GM12878 (cell line): ENCODE measurements around the gene SCRN1. TPM values are rescaled to one million over a fixed set of nuclear protein-coding genes. Genes with fewer than 3 reads are reported as not detected.

Experiments used
- ATAC-seq: fragments of 200-7000 bp; cut with Tn5 transposase; 3 replicates; pipeline ENCODE4 v1.9.1; 2020; ENCODE audit warnings: mild to moderate bottlenecking, moderate library complexity
- BruUV-seq: library from RNA; stranded (reverse); fragments of 400-500 nt; replicated peaks from 2 replicates; lab custom pipeline; 2021; lab: Mats Ljungman, UMichigan
- CTCF ChIA-PET: fragments of 300-600 bp; sonication (Branson Sonifier 250); formaldehyde crosslinking; extraction: SDS; loops from one replicate; lab custom pipeline; 2021; ENCODE audit warnings: inconsistent platforms; lab: Yijun Ruan, JAX
- POLR2A ChIA-PET: fragments of 350-600 bp; formaldehyde crosslinking; extraction: SDS; loops from one replicate; lab custom pipeline; 2021; ENCODE audit warnings: inconsistent platforms; lab: Charles Lee
- RAD21 ChIA-PET: fragments of 300-600 bp; sonication (Branson Sonifier 250); formaldehyde crosslinking; loops from one replicate; lab custom pipeline; 2023; ENCODE audit warnings: antibody characterized with exemption; ENCODE audit not compliant: unreplicated experiment; lab: Charles Lee
- SMC1A ChIA-PET: fragments of 300-600 bp; sonication (Branson Sonifier 250); formaldehyde crosslinking; loops from one replicate; lab custom pipeline; 2023; ENCODE audit not compliant: unreplicated experiment, uncharacterized antibody; lab: Charles Lee
- DNase-seq: peaks from one replicate; pipeline ENCODE4 v3.0.0-alpha.2; 2011; ENCODE audit warnings: low read depth, low spot score
- FAIRE-seq: peaks from 3 replicates; lab custom pipeline; 2011; peaks lifted over from hg19 to GRCh38; lab: Jason Lieb, UNC
- H2AFZ ChIP-seq: 2 replicates; pipeline ENCODE4 v1.6.0; 2011; ENCODE audit warnings: low read depth, low read length, control low read depth; ENCODE audit not compliant: control insufficient read depth
- H3K27ac ChIP-seq: 2 replicates; pipeline ENCODE4 v1.5.1; 2011; ENCODE audit warnings: control low read depth; ENCODE audit not compliant: control insufficient read depth, insufficient read depth
- H3K27me3 ChIP-seq, 2 experiments: replicated peaks in 1 of 2; 2 replicates each; pipeline versions ENCODE4 v1.6.0 to v1.6.1; 2011; ENCODE audit warnings: low read length in 1 of 2; ENCODE audit not compliant: control insufficient read depth in 2 of 2, insufficient read depth in 2 of 2
- H3K36me3 ChIP-seq, 2 experiments: 2 replicates each; pipeline ENCODE4 v1.5.1; 2011; ENCODE audit warnings: low read length in 1 of 2; ENCODE audit not compliant: control insufficient read depth in 2 of 2, insufficient read depth in 2 of 2
- H3K4me1 ChIP-seq: 2 replicates; pipeline ENCODE4 v1.6.1; 2011; ENCODE audit warnings: mild to moderate bottlenecking, low read length, moderate library complexity, mixed read lengths; ENCODE audit not compliant: control insufficient read depth, insufficient read depth
- H3K4me2 ChIP-seq: 2 replicates; pipeline ENCODE4 v1.6.0; 2011; ENCODE audit warnings: control low read depth; ENCODE audit not compliant: control insufficient read depth, insufficient read depth
- H3K4me3 ChIP-seq: fragments of 200-600 bp; sonication (generic); 2 replicates; pipeline ENCODE4 v1.5.1; 2016
- H3K79me2 ChIP-seq: 2 replicates; pipeline ENCODE4 v1.6.0; 2011; ENCODE audit warnings: low read length; ENCODE audit not compliant: control insufficient read depth, insufficient read depth
- H3K9ac ChIP-seq: 2 replicates; pipeline ENCODE4 v1.8.0; 2011; ENCODE audit warnings: low read length, control low read depth, mixed read lengths; ENCODE audit not compliant: control insufficient read depth, insufficient read depth
- H3K9me3 ChIP-seq: replicated peaks from 3 replicates; pipeline ENCODE4 v1.5.1; 2011; ENCODE audit warnings: mild to moderate bottlenecking, low read length; ENCODE audit not compliant: control insufficient read depth, insufficient read depth
- H4K20me1 ChIP-seq: 2 replicates; pipeline ENCODE4 v1.6.0; 2011; ENCODE audit not compliant: control insufficient read depth, insufficient read depth
- CREM ChIP-seq: IDR thresholded peaks from 2 replicates; pipeline ENCODE4 v1.6.1; 2014; ENCODE audit warnings: antibody characterized with exemption, low read depth
- FOXM1 ChIP-seq: IDR thresholded peaks from 2 replicates; pipeline ENCODE4 v1.6.1; 2012; ENCODE audit warnings: low read depth, mild to moderate bottlenecking, inconsistent platforms, low read length, moderate library complexity
- NFIC ChIP-seq: IDR thresholded peaks from 2 replicates; pipeline ENCODE4 v1.6.1; 2012; ENCODE audit warnings: low read depth, mild to moderate bottlenecking, inconsistent platforms, low read length, moderate library complexity
- NR2C2 ChIP-seq: IDR thresholded peaks from 2 replicates; pipeline ENCODE4 v1.6.1; 2011; ENCODE audit warnings: borderline replicate concordance, low read depth; ENCODE audit not compliant: control insufficient read depth, insufficient read length
- RCOR1 ChIP-seq: conservative IDR thresholded peaks from 2 replicates; pipeline ENCODE4 v1.6.1; 2012; ENCODE audit warnings: low read depth, low read length, improper control_type of control experiment
- RELA ChIP-seq: fragments of 450-650 bp; IDR thresholded peaks from 2 replicates; pipeline ENCODE4 v1.8.0; 2014; ENCODE audit warnings: borderline replicate concordance; ENCODE audit not compliant: partially characterized antibody
- SRF ChIP-seq, 2 experiments: IDR thresholded peaks; 2 replicates each; pipeline ENCODE4 v1.6.1; 2011; ENCODE audit warnings: low read depth in 2 of 2, low read length in 2 of 2, mild to moderate bottlenecking in 1 of 2, moderate library complexity in 1 of 2
- WGBS: methylation state at CpG from one replicate; pipeline ENCODE4 v1.1.6; 2016; ENCODE audit warnings: low lambda C conversion rate; ENCODE audit not compliant: insufficient replicate concordance, insufficient coverage; ENCODE audit errors: missing lambda C conversion rate; 5-methylcytosine and 5-hydroxymethylcytosine counted together
- in situ Hi-C: fragments of 300-500 bp; cut with MboI; formaldehyde crosslinking; loops from 9 replicates; pipeline ENCODE4 v1.14.3; 2018; ENCODE audit warnings: mixed read lengths
- intact Hi-C: fragments of 100-400 bp; cut with micrococcal nuclease; formaldehyde crosslinking; loops from one replicate; pipeline ENCODE4 v1.14.2; 2022; ENCODE audit not compliant: unreplicated experiment
- polyA plus RNA-seq, 11 experiments: library from polyadenylated mRNA; depleted of rRNA in 4 of 11; unstranded in 6 of 11; stranded (reverse) in 5 of 11; fragments of >200 nt; fragmentation: Nextera tagmentation in 4 of 11; fragmentation: Illumina TruSeq in 1 of 11; extraction: Ambion mirVana in 4 of 11; extraction: Trizol in 1 of 11; gene quantifications; 1 replicate in 1 of 11; 2 replicates in 10 of 11; pipeline versions ENCODE4 v1.2.1 to v1.2.3, GENCODE V29; 2011 to 2016; ENCODE audit warnings: inconsistent platforms in 2 of 11, missing spikeins in 2 of 11, low read depth in 1 of 11
- total RNA-seq, 4 experiments: library from RNA; depleted of rRNA in 3 of 4; stranded (reverse); fragments of >200 nt in 3 of 4; fragmentation: Illumina TruSeq in 1 of 4; extraction: Trizol in 1 of 4; gene quantifications; 2 replicates each; pipeline versions ENCODE4 v1.2.1 to v1.2.3, GENCODE V29; 2013 to 2021

Gene SCRN1
- total and polyA plus RNA-seq, 10 of the 15 experiments (the other 5 are each of a cell fraction or from before 2014, with no cell fraction given), result 11.1 to 67.6 (median 41.7) TPM

DNA sequence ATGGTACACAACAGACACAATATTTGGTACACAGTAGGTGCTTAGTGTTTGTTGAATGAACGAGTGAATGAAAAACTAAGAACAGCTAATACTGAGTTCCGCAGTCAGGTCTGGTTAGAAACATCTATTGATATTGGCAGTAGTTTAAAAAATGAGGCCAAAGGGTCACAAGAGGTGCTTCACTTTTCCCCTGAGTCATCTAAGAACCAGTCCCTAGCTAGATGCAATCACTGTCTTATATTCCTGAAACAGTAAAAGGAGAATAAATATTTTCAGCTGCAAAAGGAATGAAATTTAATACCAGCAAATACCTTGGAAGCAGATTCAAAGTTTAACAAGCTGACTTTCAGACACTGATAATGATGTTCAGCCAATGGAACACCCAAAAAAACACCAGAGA, 54.5 kb downstream of the SCRN1 start:
- intact Hi-C loops, result no loop called here
- Histone ChIP-seq H3K4me2 (no peak overlapping the region), H3K36me3 (peaks cover 0 to 12% of the 10 kb centered on the region in 2 experiments; a peak in 3 of 4 replicates), H2AFZ (no peak overlapping the region), H3K9me3 (no peaks in the 10 kb centered on the region), H3K27me3 (no peaks in the 10 kb centered on the region)
- no peak for ATAC-seq
- in situ Hi-C loops, result no loop called here
- no TSS peak for BruUV-seq
- CTCF ChIA-PET, result interaction anchor here (1.1 to 3.0 kb wide), 4 partner anchors 14 to 139 kb away, joined by 3 to 20 read pairs (median 8); no protein-coding TSS in a partner anchor
- TF ChIP-seq FOXM1, result no peak
- TF ChIP-seq SRF (IDR thresholded peaks at IDR 0.05; ENCODE audit: low read depth in 2 of 2, low read length in 2 of 2), result no peak
- no peak for TF ChIP-seq NFIC
- no peak for TF ChIP-seq RCOR1
- no peak for TF ChIP-seq RELA
- no peak for TF ChIP-seq NR2C2
- TF ChIP-seq CREM, result no peak
- TF ChIP-seq, all 136 proteins: peak for 0
- WGBS, result 100% methylated on average over 2 of the region's 2 CpGs
- no peak for DNase-seq
- ChIA-PET POLR2A (no interaction called here), RAD21 (no interaction called here), SMC1A (no interaction called here)
- no peaks in the 10 kb centered on the region for H3K79me2 ChIP-seq
- H4K20me1 ChIP-seq, result no peaks in the 10 kb centered on the region
- H3K4me3 ChIP-seq, result no peak overlapping the region
- FAIRE-seq, result no peak
- no peak overlapping the region for H3K9ac ChIP-seq
- no peaks in the 10 kb centered on the region for H3K4me1 ChIP-seq
- no peak overlapping the region for H3K27ac ChIP-seq
